ENCODE measurements around the gene ATRNL1. TPM values are rescaled to one million over a fixed set of nuclear protein-coding genes. Genes with fewer than 3 reads are reported as not detected.
A peak's percentile ranks its signal among the peaks of the same experiment; 100 is the strongest.

ATRNL1 gene
- 1 to 10 TPM in 3 of 4 donors, under 1 TPM in 1; 0.44 to 1.4 (median 1.1) TPM for total RNA-seq

- no peaks in the 10 kb centered on the region for H3K9me3 ChIP-seq
- H3K4me1 ChIP-seq: peaks cover 22% of the 10 kb centered on the region
- no peak for TF ChIP-seq CTCF (IDR thresholded peaks at IDR 0.05)
- no peak for TF ChIP-seq POLR2A (IDR thresholded peaks at IDR 0.05)
- no peak for TF ChIP-seq POLR2AphosphoS5 (IDR thresholded peaks at IDR 0.05)
- TF ChIP-seq EP300 (IDR thresholded peaks at IDR 0.05): no peak
- H3K36me3 ChIP-seq: no peaks in the 10 kb centered on the region
- DNase-seq (ENCODE audit: low spot score in 2 of 2): peak in 1 of 2 donors; percentile 60
- no CpG with 5 or more reads among the region's 70 CpGs for WGBS
- H3K4me3 ChIP-seq: peak within 1 kb of the TSS; percentile 78
- H3K27ac ChIP-seq: no peak within 1 kb of the TSS
- peaks cover 43% of the 10 kb centered on the region for H3K27me3 ChIP-seq
These were observed at the start of gene ATRNL1 for GRCh38 chr10:115093286-115093775. ATRNL1 (plus strand) TSS chr10:115093365; CDS start chr10:115093751, 386 bp downstream.

GRCh38 chr10:115043719-115044118 lies 49.4 kb upstream of the ATRNL1 start:
- H3K27ac ChIP-seq: no peak overlapping the region
- no peak overlapping the region for H3K4me3 ChIP-seq
- DNase-seq (ENCODE audit: low spot score in 2 of 2): no peak
- 85% methylated on average over 4 of the region's 4 CpGs for WGBS
- H3K36me3 ChIP-seq: no peaks in the 10 kb centered on the region
- H3K9me3 ChIP-seq: no peaks in the 10 kb centered on the region
- no peak for TF ChIP-seq EP300 (IDR thresholded peaks at IDR 0.05)
- no peak for TF ChIP-seq CTCF (IDR thresholded peaks at IDR 0.05)
- no peak for TF ChIP-seq POLR2A (IDR thresholded peaks at IDR 0.05)
- TF ChIP-seq POLR2AphosphoS5 (IDR thresholded peaks at IDR 0.05): no peak
- peaks cover 2% of the 10 kb centered on the region for H3K27me3 ChIP-seq
- no peaks in the 10 kb centered on the region for H3K4me1 ChIP-seq

GRCh38 chr10:115044891-115045290 lies 48.3 kb upstream of the ATRNL1 start:
- no peak for TF ChIP-seq EP300 (IDR thresholded peaks at IDR 0.05)
- no peak for TF ChIP-seq CTCF (IDR thresholded peaks at IDR 0.05)
- TF ChIP-seq POLR2AphosphoS5 (IDR thresholded peaks at IDR 0.05): no peak
- no peak for TF ChIP-seq POLR2A (IDR thresholded peaks at IDR 0.05)
- Histone ChIP-seq H3K27me3 (peaks cover 2% of the 10 kb centered on the region), H3K4me1 (no peaks in the 10 kb centered on the region), H3K27ac (no peak overlapping the region), H3K36me3 (no peaks in the 10 kb centered on the region), H3K4me3 (no peak overlapping the region), H3K9me3 (no peaks in the 10 kb centered on the region)
- WGBS: 93% methylated on average over 1 of the region's 1 CpG
- no peak for DNase-seq (ENCODE audit: low spot score in 2 of 2)

GRCh38 chr10:115045499-115045898 lies 47.7 kb upstream of the ATRNL1 start:
- Histone ChIP-seq H3K4me3 (no peak overlapping the region), H3K9me3 (no peaks in the 10 kb centered on the region), H3K27ac (no peak overlapping the region), H3K4me1 (no peaks in the 10 kb centered on the region), H3K27me3 (peaks cover 2% of the 10 kb centered on the region), H3K36me3 (no peaks in the 10 kb centered on the region)
- 55% methylated on average over 1 of the region's 1 CpG for WGBS
- no peak for DNase-seq (ENCODE audit: low spot score in 2 of 2)
- TF ChIP-seq EP300 (IDR thresholded peaks at IDR 0.05) (no peak), POLR2AphosphoS5 (IDR thresholded peaks at IDR 0.05) (no peak), CTCF (IDR thresholded peaks at IDR 0.05) (no peak)

GRCh38 chr10:115046686-115047236 lies 46.4 kb upstream of the ATRNL1 start:
- no peaks in the 10 kb centered on the region for H3K9me3 ChIP-seq
- H3K4me1 ChIP-seq: no peaks in the 10 kb centered on the region
- H3K4me3 ChIP-seq: no peak overlapping the region
- H3K36me3 ChIP-seq: no peaks in the 10 kb centered on the region
- H3K27ac ChIP-seq: no peak overlapping the region
- TF ChIP-seq EP300 (IDR thresholded peaks at IDR 0.05) (no peak), CTCF (IDR thresholded peaks at IDR 0.05) (no peak), POLR2AphosphoS5 (IDR thresholded peaks at IDR 0.05) (no peak), POLR2A (IDR thresholded peaks at IDR 0.05) (no peak)
- no peak for DNase-seq (ENCODE audit: low spot score in 2 of 2)
- WGBS: 76% methylated on average over 1 of the region's 1 CpG
- H3K27me3 ChIP-seq: peaks cover 2% of the 10 kb centered on the region

Data from suprapubic skin (tissue), 4 donors.